Measurements from ENCODE around the gene BEND3.
"Not testable (repeated sequence)": the region's sequence is repeated elsewhere in the genome, so short reads cannot be mapped to it uniquely, and the experiment has no call there.

The BEND3 gene

DNA sequence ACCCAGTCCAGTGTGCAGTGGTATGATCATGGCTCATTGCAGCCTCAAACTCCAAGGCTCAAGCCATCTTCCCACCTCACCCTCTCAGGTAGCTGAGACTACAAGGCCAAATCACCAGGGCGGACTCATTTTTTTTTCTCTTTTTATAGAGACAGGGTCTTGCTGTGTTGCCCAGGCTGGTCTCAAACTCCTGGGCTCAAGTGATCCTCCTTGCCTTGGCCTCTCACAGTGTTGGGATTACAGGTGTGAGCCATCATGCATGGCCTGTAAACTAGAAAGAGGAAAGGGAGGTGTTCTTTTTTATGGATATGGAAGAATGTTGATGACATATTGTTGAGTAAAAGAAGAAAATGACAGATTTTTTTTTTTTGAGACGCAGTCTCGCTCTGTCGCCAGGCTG lies 5.1 kb upstream of the BEND3 start:
- DNase-seq, result no peak

DNA sequence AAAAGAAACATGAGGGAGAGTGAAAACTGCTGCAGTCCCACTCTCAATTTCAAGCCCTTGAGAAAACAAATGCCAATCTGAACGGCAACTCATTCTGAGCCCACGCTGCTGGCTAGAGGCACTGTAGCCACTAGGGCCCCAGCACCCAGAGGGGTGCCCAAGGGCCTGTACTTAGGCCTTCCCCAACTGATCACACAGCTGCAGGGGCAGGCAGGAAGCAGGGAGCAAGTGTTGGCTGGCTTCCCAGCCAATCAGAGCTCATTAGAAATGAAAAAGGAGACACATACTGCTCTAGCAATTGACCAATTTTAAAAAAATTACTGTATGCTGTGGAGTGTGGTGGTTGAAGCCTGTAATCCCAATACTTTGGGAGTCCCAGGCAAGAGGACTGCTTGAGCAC lies 3.7 kb upstream of the BEND3 start:
- DNase-seq, result no peak

DNA sequence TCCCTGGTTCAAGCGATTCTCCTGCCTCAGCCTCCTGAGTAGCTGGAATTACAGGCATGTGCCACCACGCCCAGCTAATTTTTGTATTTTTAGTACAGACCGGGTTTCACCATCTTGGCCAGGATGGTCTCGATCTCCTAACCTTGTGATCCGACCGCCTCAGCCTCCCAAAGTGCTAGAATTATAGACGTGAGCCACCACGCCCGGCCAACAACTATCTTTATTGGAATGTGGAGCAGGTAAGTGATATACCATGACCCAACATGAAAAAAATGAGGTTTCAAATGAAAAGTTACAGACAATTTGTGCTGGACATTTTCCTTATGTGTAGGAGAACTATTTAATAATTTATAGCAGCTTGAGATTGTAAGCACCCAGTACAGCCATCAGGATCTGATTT lies 3.2 kb upstream of the BEND3 start:
- not testable (repeated sequence) for DNase-seq

DNA sequence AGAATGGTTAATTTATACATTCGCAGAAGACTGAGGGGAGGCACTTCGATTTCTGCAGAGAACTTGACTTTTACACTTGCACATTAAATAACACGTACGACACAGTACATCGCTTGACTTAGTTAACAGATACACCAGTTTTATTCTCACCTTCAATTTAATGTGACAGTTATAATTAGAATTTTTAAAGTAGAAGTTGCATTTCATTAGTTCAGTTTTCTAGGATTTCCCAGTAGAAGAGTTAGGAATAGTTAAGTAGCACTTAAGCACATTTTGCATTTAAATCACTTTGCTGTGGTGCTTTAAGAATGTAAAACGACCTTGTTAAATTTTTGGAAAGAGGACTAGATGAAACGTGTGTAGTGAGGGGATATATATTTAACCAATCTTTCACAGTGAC lies 1.6 kb upstream of the BEND3 start:
- no peak for DNase-seq

DNA sequence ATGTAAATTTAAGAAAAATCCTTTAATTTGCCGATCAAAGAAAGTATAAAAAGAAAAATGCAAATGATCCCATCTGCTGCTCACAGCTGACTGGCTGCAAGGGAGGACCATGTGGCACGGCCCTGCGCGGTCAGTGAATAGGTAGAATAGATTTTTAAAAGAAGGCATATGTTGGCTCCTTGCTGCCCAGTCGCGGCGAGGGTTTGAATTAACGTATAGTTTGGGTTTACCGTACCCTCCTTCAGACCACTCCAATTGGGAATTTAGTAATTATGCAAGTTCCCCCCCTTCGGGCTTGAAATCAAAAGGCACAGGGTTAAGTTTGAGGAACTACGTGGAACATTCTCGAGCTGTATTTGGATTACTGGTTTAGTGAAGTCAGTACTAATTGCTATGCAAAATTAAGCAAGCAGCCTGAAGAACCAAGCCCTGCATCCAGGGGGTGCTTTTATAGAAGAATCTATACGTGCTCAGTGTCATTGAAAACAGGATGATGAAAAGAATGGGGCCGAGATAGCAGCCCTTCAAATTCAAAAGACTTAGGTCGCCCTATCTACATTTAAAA lies 1.1 kb upstream of the BEND3 start:
- DNase-seq, result peak; percentile 28

DNA sequence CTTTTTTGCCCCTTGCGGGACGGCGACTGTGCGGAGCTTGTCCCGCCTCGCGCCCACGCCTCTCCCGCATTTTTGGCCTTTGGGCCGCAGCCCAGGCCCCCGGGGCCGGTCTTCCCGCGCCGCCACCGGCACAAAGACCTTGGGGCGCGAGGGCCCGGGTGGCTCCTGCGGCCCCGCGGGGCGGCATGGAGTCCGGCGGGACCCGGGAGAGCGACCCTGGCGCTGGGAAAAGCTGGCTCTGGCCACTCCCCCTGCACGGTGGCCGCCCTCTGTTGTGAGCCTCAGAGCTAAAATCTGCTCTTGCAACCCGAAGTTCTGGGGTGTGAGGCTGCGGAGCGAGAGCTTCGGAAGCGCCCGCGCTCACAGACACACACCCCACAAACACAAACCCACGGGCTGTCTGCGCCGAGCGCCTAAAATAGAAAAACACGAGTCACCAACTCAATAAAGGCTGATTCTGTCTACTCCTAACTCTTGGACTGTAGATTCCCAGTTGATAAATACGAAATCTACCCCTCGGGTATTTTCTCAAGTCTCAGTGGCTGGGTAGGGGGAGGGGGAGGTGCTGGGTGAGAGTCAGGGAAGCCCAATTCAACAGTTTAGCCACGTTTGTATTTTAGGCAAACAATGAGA lies 496 bp upstream of the BEND3 start:
- peak; percentile 53 for DNase-seq

DNA sequence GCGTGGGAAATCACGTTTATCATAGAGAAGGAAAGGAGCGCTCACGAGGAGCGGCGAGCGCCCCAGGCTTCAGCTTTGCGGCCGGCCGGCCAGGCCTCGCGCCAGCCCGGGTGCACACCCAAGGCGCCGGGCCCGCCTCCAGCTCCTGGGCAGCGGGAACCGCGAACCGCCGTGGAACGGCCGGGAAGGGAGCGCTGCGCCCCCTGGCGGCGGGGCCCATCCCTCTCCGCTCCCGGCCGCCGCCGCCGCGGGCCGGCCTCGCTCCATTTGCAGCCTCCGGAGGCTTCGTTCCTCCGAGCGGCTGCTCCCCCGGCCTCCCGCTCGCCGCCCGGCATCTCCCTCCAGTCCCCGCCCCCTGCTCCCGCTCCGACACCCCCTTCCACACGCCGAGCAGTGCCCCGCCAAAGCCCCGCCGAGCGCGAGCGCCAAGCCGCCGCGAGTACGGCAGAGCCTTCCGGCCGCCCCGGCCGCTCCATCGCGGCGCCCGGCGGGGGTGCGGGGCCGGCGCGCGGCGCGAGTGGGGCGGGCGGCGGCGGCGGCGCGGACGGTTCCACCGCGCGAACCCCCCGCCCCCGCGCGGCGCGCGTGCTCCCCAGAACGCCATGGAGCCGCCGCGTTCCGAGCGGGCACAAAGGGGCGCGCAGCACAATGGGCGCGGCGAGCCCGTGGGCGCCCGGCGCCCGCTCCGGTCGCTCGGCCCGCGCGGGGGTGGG lies 946 bp downstream of the BEND3 start:
- peak; percentile 87 for DNase-seq

DNA sequence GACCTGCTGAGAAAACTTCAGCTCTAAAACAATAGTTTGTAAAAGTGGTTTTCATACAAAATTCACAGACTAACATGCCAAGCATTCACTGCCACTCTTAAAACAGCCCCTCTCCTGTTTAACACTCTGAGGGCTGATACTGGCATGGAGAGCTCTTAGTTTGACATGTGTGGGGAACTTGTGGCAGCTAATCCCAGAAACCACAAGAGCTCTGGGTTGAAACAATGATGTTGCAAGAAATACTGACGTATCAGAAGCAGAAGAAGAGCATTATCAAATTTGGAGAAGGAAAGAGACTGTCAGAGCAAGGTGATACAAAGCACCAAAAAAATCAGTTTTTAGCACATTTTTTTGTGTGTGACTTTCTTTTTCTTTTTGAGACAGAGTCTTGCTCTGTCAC lies 5.1 kb downstream of the BEND3 start:
- no peak for DNase-seq

DNA sequence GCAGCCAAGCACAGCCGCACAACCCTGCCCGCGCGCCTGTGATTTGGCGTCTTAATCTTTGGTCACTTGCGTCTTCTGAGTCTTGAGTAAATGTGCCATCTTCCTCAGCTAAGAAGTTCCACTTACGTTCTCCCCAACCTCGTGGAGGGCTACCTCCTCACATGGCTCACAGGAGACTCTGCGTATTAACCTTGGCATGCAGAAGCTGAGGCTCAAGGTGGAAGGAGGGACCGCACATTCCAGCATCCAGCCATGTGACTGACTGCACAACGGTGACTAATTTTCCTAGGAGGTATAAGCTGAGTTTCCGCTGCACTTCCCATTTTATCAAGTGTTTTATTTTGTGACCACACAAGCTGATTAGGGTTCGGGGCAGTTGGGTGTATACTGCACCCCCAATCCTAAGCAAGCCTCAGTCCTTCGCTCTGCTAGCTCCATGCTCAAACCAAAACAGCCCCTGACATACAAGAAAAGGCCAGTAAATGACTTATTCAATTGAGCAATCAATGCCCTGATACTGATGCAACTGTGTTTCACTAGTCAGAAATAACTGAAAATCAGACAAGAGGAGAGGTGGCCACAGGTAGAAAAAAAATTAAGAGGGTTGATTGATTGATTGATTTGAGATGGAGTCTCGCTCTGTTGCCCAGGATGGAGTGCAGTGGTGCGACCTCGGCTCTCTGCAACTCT lies 7.0 kb downstream of the BEND3 start:
- no peak for DNase-seq

DNA sequence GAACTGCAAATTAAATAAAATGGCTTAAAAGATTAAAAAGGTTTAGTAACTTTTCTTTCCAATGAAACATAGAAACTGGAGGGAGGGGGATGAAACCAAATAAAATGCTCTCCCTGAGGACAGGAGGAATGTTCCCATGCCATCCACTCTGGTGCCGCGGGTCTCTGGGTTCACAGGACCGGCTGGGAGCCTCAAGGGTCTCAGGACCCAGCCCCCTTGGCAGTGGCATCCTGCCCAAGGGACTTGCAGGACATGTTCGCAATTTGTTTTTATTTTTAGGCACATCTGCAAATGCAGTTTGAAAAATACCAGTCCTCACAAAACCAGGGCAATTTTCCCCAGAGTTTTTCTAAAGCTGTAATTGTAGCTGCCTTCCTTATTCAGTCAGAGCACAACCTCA lies 7.5 kb downstream of the BEND3 start:
- DNase-seq, result no peak

DNA sequence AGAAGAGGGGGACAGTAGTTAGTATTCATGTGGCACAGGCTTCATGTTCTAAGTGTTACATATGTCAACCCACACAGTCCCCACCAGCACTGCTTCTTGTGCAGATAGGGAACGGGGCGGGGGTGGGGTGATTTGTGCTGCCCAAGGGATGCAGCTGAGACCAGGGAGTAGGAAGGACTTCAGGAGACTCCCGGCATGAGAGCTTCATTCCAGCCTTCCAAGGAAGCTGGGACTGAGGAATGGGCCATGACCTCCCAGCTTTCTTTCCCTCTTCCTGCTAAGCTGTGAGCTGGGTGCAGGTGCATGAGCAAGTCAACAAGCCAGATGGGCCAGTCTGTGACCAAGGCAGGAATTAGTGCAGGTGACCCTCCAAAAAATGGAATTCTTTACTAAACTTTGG lies 9.2 kb downstream of the BEND3 start:
- no peak for DNase-seq

DNA sequence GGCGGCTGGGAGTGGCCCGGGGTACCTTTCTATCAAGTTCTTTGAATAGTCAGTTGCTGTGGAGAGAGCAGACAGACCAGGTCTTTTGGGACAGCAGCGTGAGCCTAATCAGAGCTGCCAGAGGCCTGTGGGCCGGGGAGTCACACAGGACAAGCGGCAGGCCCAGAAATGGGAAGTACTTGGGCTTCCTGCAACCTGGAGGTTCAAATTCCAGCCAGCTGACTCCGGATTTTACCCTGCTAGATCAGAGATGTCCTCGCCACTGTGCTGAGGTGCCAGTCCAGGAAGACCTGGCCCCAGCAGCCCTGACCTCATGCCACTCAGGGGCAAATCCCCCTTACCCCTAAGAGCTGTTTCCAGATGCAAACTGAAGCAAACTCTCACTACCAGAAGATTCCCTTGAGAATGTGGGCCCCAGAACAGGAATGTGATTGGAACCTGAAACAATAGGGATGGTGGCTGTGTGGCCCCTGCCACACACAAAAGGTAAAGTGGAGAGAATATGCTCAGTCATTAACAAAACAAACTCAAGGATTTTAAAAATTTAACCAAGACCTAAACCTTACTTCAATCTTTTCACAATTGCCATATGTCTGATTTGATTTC lies 9.7 kb downstream of the BEND3 start:
- no peak for DNase-seq

DNA sequence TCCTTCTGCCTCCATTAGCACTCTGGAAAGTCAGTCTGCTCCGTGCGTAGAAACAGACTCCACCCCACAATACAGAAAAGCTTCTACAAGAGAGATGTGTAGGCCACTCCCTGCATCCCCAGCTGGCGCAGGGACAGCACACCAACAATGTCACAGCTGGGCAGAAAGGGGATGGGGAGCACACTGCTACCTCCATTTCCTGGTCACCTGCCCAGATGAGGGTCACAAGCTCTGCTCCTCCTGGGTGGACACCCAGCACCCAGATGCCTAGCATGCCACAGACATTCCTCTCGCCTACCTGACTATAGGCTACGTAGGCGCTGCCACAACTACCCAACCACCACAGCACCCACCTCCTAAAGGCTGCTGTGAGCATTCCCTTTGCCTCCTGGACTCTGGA lies 12.2 kb downstream of the BEND3 start:
- no peak for DNase-seq

DNA sequence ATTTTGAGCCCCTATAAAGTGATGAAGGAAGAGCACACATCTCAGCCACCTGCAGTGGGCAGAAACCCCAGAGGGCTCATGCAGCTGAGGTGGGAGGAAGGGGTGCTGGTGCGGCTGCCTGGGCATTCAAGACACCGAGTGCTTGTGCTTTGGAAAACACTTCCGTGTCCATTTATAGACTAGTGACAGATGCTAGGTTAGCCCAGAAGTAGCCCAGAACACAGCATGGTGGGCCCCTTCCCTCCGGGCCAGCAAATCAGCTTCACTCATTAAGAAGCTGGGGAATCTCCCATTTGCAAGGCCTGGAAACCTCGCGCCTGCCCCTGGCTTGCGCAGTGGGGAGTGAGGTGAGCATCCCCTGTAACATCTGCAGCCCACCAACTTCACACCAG lies 12.9 kb downstream of the BEND3 start:
- DNase-seq, result no peak

DNA sequence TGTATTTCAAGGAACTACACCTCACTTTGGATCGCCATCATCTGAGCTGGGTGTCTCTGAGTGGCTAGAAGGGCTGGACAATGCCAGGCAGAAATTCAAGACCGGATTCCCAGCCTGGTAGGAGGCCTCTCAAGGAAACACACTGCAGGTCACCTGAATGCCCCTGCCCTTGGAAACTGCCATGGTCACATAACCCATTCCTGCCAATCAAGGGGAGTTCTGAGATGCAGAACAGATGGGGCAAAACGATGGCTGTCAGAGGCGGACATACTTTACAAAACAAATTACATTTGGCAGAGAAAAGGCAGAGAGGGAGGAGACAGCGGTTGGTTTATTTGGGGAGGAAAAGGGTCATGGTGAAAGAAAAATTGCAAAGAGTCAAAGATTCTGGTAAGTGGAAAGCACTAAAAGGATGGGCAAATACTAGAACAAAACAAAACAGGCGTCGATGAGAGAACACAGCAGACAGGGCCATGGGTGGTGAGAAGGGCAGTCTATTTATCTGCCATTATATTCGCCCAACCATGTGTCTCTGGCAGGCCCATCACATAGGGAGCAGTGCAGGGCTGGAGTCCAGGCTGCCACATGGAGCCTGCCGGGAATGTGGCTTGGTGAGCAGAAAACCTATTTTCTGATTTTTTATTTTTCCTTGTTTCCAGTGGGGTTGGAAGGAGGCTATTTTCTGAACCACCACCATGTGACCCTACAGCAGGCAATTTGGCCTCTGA lies 13.5 kb downstream of the BEND3 start:
- DNase-seq, result no peak

DNA sequence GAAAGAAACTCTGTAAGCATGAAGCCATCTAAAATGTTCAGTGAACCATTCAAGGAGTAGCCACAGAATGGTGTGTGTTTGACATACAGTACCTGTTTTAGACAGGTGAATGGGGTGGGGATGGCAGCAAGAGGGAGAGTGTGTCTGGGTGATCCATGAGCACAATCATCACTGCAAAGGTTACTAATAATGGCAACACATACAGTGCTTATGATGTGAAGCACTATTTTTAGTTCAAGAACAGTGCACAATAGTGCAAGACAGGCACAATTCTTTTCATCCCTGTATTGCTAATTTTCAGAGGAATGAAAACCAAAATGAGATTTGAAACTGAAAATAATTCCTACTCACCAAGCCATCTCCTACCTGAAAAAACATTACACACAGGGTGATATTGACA lies 14.1 kb downstream of the BEND3 start:
- DNase-seq, result no peak

DNA sequence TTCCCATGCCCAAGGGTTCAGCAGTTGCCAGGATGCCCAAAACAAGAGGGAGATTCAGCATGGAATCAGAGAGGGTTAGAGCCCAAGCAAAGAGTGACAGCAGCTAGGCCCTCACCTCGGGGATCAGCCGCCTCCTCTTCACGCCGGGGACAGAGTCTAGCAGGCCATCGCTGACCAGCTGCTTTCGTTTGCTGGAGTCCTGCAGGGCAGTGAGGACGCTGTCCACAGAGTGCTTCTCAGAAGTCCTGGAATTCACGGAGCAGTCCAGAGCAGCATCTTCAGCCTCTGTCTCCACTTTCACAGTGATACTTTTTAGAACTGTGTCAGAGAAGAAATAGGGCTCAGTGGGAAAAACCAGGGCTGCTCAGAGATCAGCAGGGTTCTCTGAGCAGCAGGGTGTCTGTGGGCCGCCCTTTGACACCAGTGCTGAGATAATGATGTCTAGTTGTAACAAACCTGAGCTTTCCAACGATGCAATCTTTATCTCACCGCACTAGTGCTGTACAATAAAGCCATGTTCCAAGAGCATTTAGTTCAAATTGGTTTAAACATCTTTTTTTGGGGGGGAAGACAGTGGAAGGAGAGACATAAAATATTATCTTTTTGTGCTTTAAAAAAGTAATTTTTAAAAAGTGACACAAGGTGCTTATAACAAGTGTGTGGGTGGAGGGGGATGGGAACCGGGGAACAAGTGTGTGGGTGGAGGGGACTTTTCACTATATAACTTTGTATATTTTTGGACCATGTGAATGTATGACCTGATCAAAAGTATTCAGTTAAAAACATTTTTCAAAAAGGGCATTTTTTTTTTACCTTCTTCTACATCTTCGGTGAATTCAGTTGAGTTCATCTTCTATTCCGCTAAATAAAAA lies 16.6 kb downstream of the BEND3 start:
- DNase-seq, result no peak

DNA sequence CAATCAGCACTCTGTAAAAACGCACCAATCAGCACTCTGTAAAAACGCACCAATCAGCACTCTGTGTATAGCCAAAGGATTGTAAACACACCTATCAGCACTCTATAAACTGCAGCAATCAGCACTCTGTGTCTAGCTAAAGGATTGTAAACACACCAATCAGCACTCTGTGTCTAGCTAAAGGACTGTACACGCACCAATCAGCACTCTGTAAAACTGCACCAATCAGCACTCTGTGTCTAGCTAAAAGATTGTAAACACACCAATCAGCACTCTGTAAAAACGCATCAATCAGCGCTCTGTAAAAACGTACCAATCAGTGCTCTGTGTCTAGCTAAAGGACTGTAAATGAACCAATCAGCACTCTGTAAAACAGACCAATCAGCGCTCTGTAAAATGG lies 30.9 kb downstream of the BEND3 start:
- not testable (repeated sequence) for DNase-seq

DNA sequence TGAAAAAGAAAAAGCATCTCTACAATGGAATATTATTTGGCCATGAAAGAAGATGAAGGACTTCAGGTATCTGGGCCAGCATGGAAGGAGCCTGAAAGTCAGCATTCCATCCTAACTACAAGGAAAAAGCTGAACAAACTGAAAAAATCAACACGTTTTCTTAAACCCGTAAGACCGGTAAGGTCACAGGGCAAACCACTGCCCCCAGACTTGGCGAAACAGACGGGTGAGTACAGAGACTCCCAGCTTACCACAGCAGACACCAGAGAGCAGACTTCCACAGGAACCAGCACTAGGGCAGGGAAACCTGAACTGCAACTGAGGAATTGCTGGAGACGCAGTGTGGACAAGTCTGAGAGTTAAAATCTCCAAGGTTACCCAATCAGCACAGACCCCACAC lies 31.4 kb downstream of the BEND3 start:
- DNase-seq, result no peak

DNA sequence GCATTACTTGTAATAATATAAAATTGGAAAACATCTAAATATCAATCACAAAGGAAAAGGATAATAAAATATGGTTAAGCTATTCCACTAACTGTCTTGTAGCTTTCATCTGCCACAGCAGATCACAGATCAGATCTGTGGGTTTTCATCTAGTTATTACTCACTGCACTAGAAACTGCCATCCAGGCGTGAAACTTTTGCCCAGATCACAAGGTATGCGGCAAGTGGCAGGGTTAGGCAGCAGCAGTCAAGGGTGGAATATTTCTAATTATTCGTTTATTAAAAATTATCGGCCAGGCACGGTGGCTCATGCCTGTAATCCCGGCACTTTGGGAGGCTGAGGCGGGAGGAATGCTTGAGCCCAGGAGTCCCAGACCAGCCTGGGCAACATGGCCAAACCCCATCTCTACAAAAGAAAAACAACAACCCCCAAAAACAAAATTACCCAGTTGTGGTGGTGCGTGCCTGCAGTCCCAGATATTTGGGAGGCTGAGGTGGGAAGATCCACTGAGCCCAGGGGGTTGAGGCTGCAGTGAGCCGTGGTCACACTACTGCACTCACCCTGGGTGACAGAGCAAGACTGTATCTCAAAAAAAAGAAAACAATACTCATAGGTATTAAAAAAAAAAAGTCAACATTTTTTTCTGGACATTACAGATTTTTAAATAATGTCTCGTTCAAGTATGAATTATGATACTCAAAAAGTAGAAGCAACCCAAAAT lies 32.1 kb downstream of the BEND3 start:
- DNase-seq, result no peak

DNA sequence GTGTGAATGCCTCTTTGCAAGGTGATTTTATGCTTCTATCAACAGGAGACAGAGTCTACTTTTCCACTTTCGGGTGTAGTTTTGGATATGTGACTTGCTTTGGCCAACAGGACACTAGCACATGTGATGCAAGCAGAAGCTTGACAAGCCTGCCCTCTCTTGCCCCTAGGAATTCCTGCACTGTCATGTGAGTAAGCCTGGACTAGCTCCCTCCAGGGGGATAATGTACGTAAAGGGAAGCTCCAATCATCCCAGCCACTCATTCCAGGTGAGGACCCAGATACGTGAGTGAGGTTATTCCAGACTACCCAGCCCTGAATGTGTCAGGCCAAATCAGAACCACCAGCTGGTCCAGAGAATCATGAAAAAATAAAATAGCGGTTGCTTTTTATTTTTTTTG lies 33.3 kb downstream of the BEND3 start:
- DNase-seq, result no peak
